ENCODE results near the gene CA5A.

- TF ChIP-seq BHLHE40 (IDR thresholded peaks at IDR 0.05; ENCODE audit: low read depth, low read length) (no peak), CTCF (conservative IDR thresholded peaks at IDR 0.05; ENCODE audit: low read depth, low read length) (no peak), RAD21 (IDR thresholded peaks at IDR 0.05; ENCODE audit: low read length) (no peak), POLR2A (IDR thresholded peaks at IDR 0.05; ENCODE audit: low read depth, low read length) (no peak), USF2 (IDR thresholded peaks at IDR 0.05; ENCODE audit: low read depth, low read length) (no peak), FOS (IDR thresholded peaks at IDR 0.05; ENCODE audit: low read depth, low read length) (no peak), MAFK (IDR thresholded peaks at IDR 0.05; ENCODE audit: low read depth, low read length) (no peak)
These were observed 21.5 kb downstream of the CA5A start for GRCh38 chr16:87914812-87915211.

Measured in IMR-90 (cell line).